Measurements from ENCODE around the gene SHISA9. TPM values are rescaled to one million over a fixed set of nuclear protein-coding genes. Genes with fewer than 3 reads are reported as not detected.

The SHISA9 gene
- total RNA-seq, 2 donors from 2014 or later, result 0.11 TPM; not detected in 1

DNA sequence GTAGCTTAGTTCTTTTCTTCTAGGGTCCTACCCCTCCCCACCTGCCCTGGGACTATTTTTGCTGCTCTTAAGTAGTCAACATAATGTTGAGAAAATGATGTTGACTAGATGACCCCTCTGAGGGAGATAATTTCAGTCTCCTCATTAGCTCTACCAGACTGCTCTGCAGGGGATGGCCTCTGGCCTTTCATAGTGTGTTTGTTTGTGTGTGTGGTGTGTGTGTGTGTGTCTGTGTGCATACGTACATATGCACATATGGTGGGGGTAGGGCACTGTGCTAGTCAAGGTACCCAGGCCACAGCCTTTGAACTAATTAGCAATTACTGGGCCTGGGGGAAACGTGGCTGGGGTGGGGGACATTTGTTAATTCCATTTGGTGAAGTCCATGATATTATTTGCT is 254.0 kb downstream of the SHISA9 start:
- DNase-seq (ENCODE audit: low spot score) (no peak), ATAC-seq (no peak)
- Mint-ChIP-seq H3K4me3 (no peak overlapping the region), H3K27me3 (no peaks in the 10 kb centered on the region), H3K36me3 (no peaks in the 10 kb centered on the region), H3K9me3 (peaks cover 8% of the 10 kb centered on the region), H3K4me1 (ENCODE audit: low read depth in 2 of 2) (no peaks in the 10 kb centered on the region), H3K27ac (no peak overlapping the region)

DNA sequence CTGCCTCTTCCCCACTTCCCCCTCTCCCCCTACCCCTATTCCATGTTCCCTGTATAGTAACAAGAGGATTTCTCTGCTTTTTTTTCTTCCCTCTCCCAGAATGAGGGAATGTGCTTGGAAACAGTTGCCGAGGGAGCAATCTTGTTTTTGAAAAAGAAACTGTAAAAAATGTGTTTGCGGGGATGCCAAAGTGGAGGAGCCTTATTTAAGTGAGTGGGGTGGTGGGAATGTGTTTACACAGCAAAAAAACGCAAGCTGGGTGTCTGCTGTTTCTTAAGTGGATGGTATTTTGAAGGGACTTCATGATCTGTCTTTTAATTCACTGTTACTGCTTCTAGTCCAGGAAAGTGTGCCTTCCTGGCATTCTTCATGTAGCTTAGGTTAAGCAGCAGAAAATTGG is 254.4 kb downstream of the SHISA9 start:
- H3K9me3 Mint-ChIP-seq, result peaks cover 8% of the 10 kb centered on the region
- H3K4me3 Mint-ChIP-seq, result no peak overlapping the region
- H3K4me1 Mint-ChIP-seq (ENCODE audit: low read depth in 2 of 2), result no peaks in the 10 kb centered on the region
- no peaks in the 10 kb centered on the region for H3K36me3 Mint-ChIP-seq
- H3K27ac Mint-ChIP-seq, result no peak overlapping the region
- no peak for ATAC-seq
- H3K27me3 Mint-ChIP-seq, result no peaks in the 10 kb centered on the region
- DNase-seq (ENCODE audit: low spot score), result no peak

DNA sequence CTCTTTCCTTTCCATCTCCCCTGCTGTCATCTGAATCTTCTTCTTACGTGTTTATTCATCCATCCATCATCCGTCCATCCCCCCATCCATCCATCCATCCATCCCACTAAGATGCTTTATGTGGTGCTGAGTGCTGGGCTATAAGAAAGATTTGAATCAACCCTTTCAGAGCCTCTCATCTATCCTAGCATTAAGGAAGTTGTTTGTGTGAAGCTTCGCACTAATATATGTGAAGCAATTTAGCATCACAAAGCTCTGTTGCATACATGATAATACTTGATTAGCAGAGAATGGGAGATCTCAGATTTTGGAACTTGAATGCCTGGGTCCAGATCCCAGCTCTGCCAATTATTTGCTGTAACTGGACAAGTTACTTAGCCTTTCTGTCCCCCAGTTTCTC is 255.7 kb downstream of the SHISA9 start:
- H3K4me3 Mint-ChIP-seq, result no peak overlapping the region
- H3K36me3 Mint-ChIP-seq, result no peaks in the 10 kb centered on the region
- DNase-seq (ENCODE audit: low spot score) (no peak), ATAC-seq (no peak)
- no peak overlapping the region for H3K27ac Mint-ChIP-seq
- H3K27me3 Mint-ChIP-seq, result no peaks in the 10 kb centered on the region
- peaks cover 11% of the 10 kb centered on the region for H3K9me3 Mint-ChIP-seq
- no peaks in the 10 kb centered on the region for H3K4me1 Mint-ChIP-seq (ENCODE audit: low read depth in 2 of 2)

DNA sequence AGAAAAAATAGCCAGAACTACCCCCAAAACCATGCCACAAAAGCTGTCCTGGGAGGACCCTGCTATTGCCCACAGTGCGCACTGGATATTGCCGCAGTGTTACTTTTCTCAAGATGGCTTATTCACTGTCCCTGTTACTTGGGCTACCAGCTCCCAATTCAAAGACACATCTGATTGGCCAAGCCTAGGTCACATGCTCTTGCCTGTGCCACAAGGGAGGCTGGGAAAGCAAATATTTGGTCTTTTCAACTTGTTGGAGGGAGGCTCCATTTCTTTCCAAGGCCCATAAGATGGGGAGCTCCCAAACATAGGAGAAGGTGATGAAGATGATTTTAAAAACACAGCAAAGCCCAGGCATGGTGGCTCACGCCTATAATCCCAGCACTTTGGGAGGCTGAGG is 257.0 kb downstream of the SHISA9 start:
- no peak overlapping the region for H3K4me3 Mint-ChIP-seq
- no peak overlapping the region for H3K27ac Mint-ChIP-seq

DNA sequence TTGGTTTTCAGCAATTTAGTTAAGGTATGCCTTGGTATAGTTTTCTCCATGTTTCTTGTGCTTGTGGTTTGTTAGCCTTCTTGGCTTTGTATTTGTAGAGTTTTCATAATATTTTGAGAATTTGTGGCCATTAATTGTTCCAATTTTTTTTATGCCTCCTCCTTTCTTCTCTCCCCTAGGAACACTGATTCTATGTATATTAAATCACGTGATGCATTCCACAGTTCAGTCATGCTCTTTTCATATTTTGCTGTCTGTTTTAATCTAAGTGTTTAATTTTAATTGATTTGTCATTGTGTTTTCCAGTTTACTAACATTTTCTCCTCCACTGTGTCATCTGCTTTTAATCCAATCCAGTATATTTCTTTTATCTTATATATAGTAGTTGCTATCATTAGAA is 263.6 kb downstream of the SHISA9 start:
- no peak for ATAC-seq
- Mint-ChIP-seq H3K4me3 (no peak overlapping the region), H3K27ac (no peak overlapping the region), H3K36me3 (no peaks in the 10 kb centered on the region), H3K9me3 (peaks cover 14% of the 10 kb centered on the region), H3K27me3 (peaks cover 0 to 6% of the 10 kb centered on the region in 2 donors), H3K4me1 (ENCODE audit: low read depth in 2 of 2) (no peaks in the 10 kb centered on the region)
- DNase-seq (ENCODE audit: low spot score), result no peak

More for the DNA sequence above, 257.0 kb downstream of the SHISA9 start:
- peaks cover 11% of the 10 kb centered on the region for H3K9me3 Mint-ChIP-seq
- DNase-seq (ENCODE audit: low spot score), result no peak
- H3K36me3 Mint-ChIP-seq, result no peaks in the 10 kb centered on the region
- no peaks in the 10 kb centered on the region for H3K4me1 Mint-ChIP-seq (ENCODE audit: low read depth in 2 of 2)
- H3K27me3 Mint-ChIP-seq, result no peaks in the 10 kb centered on the region
- no peak for ATAC-seq

DNA sequence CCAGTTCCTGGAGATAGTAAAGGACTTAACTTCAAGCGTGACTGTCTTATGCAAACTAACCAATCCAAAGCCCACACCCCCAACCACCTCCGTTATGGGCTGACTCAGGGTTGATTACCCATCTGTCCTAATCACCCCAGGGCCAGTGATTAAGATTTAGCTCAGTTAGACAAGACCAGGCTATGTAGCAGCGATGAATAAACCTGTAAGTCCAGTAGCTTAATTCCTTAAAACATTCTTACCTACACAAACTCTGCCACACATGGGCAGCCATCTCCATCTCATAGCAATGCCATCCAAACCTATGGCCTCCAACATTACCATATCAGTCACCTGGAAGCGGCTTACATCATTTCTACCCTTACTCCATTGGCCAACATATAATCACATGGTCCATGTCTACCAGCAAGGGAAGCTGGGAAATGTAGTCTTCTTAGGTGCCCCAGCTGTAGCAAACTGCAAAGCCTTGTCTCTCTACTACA is 266.7 kb downstream of the SHISA9 start:
- Mint-ChIP-seq H3K27ac (no peak overlapping the region), H3K9me3 (peaks cover 10% of the 10 kb centered on the region), H3K4me1 (ENCODE audit: low read depth in 2 of 2) (no peaks in the 10 kb centered on the region), H3K4me3 (no peak overlapping the region), H3K27me3 (peaks cover 0 to 6% of the 10 kb centered on the region in 2 donors), H3K36me3 (no peaks in the 10 kb centered on the region)
- no peak for DNase-seq (ENCODE audit: low spot score)
- ATAC-seq, result no peak

DNA sequence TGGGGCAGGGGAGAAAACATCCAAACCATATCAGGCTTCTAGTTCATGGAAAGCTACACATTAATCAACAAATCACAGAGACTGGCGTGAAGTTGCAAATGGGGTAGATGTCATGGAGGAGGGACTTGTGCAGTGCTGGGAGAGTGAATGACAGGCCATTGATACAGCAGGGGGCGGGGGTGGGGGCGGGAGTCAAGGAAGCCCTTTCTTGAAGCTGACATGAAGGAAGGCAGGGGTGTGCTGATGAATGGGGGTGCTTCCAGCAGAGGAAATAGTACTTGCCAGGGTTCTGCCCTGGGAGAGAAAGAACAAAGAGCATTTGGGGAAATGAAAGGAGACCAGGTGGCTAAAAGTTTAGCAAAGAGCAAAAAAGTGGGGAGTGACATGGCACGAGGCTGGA is 269.9 kb downstream of the SHISA9 start:
- H3K27ac Mint-ChIP-seq, result no peak overlapping the region
- H3K4me1 Mint-ChIP-seq (ENCODE audit: low read depth in 2 of 2), result no peaks in the 10 kb centered on the region
- H3K36me3 Mint-ChIP-seq, result no peaks in the 10 kb centered on the region
- peaks cover 6% of the 10 kb centered on the region for H3K9me3 Mint-ChIP-seq
- ATAC-seq, result no peak
- H3K4me3 Mint-ChIP-seq, result no peak overlapping the region
- peaks cover 0 to 2% of the 10 kb centered on the region in 2 donors for H3K27me3 Mint-ChIP-seq
- no peak for DNase-seq (ENCODE audit: low spot score)

DNA sequence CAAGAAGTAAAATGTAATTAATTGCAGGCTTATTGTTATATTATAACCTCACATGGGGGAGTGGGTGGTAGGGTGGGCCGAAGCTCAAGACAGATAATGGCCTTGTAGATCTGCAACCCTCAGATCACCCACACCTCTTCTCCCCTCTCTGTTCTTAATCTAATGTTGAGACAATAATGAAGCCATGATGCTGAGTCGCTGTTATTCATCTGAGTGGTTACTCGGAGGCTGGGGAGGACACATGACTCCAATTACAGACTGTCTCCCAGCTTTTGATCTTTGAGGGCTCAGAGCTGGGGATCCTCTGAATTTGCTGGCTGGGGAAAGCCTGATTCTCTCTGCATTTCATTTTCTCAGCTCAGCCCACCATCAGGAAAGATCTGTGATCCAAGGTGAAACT is 275.3 kb downstream of the SHISA9 start:
- H3K9me3 Mint-ChIP-seq, result peaks cover 7% of the 10 kb centered on the region
- no peaks in the 10 kb centered on the region for H3K4me1 Mint-ChIP-seq (ENCODE audit: low read depth in 2 of 2)
- H3K27me3 Mint-ChIP-seq, result no peaks in the 10 kb centered on the region

DNA sequence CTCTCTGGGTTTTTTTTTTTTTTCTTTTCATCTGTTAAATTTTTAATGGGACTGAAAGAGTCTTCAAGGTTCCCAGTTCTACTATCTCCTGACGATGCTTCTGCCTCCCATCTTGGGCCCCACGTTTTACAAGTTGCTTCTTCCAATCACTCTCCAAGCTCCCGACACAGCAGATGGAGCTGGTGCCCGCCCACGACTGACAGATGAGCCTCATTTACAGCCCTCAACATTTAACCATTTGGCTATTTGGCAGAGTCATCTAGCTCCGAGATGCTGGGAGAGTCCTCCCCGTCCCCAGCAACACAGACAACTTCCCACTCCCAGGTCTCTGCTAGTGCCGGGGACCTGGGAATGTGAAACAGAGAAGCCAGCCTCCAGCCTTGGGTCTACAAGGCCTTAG is 276.9 kb downstream of the SHISA9 start:
- ATAC-seq, result no peak
- Mint-ChIP-seq H3K27me3 (no peaks in the 10 kb centered on the region), H3K4me1 (ENCODE audit: low read depth in 2 of 2) (no peaks in the 10 kb centered on the region)

More for the DNA sequence above, 275.3 kb downstream of the SHISA9 start:
- Mint-ChIP-seq H3K4me3 (no peak overlapping the region), H3K36me3 (no peaks in the 10 kb centered on the region), H3K27ac (no peak overlapping the region)
- no peak for ATAC-seq
- DNase-seq (ENCODE audit: low spot score), result no peak

DNA sequence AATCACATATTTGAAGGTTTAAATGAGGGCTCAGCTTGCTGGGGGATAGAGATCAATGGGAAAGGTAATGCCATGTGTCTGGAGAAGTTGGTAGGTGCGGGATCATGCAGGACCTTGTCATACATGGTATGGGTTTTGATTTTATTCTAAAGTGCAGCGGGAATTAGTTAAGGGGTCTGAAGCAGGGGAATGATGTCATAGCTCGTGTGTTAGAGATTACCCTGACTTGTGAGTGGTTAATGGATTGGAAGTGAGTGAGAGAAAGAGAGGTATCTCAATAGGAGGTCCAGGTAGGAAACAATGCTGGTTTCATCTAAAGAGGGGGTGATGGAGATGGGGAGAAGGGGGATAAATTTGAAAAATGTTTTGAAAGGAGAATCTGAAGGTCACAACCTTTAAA is 280.0 kb downstream of the SHISA9 start:
- no peak for DNase-seq (ENCODE audit: low spot score)
- H3K27ac Mint-ChIP-seq, result no peak overlapping the region
- no peak overlapping the region for H3K4me3 Mint-ChIP-seq
- ATAC-seq, result no peak
- H3K4me1 Mint-ChIP-seq (ENCODE audit: low read depth in 2 of 2), result no peaks in the 10 kb centered on the region
- H3K36me3 Mint-ChIP-seq, result no peaks in the 10 kb centered on the region
- no peaks in the 10 kb centered on the region for H3K27me3 Mint-ChIP-seq
- H3K9me3 Mint-ChIP-seq, result peaks cover 7% of the 10 kb centered on the region

More for the DNA sequence above, 276.9 kb downstream of the SHISA9 start:
- Mint-ChIP-seq H3K4me3 (no peak overlapping the region), H3K9me3 (peaks cover 5% of the 10 kb centered on the region), H3K27ac (no peak overlapping the region), H3K36me3 (no peaks in the 10 kb centered on the region)
- DNase-seq (ENCODE audit: low spot score), result no peak

DNA sequence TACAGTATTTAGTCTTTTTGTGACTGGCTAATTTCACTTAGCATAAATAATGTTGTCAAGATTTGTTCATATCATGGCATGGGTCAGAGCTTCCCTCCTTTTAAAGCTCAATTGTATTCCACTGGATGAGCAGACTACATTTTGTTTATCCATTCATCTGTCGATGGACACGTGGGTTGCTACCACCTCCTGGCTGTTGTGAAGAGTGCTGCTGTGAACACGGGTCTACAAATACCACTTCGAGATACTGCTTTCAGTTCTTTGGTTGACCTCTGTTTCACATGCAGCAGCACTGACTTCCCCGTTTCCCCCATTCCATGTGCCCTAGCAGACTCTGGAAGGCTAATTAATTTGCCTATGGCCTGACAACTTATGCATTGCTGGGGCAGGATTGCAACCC is 285.4 kb downstream of the SHISA9 start:
- DNase-seq (ENCODE audit: low spot score) (no peak), ATAC-seq (no peak)
- no peaks in the 10 kb centered on the region for H3K27me3 Mint-ChIP-seq
- no peak overlapping the region for H3K4me3 Mint-ChIP-seq
- H3K4me1 Mint-ChIP-seq (ENCODE audit: low read depth in 2 of 2), result no peaks in the 10 kb centered on the region
- no peaks in the 10 kb centered on the region for H3K36me3 Mint-ChIP-seq
- H3K9me3 Mint-ChIP-seq, result peaks cover 3% of the 10 kb centered on the region
- no peak overlapping the region for H3K27ac Mint-ChIP-seq

DNA sequence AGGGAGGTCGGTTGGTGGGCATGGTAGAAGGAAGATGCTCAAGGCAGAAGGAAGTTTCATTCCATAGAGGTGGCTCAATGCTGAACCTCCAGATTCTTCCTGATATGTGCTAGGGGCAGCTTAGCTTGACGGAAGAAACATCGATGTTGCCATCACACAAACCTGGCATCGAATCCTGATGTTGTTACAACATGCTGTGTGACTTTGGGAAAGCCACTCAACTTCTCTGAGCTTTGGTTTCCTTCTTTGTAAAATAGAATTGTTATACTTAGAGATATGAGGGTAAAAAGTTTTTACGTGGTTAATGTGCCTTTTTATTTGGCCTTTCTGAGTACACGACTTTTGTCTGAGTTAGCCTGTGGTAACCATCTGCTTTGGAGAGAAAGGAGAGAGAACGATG is 287.9 kb downstream of the SHISA9 start:
- no peak for DNase-seq (ENCODE audit: low spot score)
- H3K27me3 Mint-ChIP-seq, result no peaks in the 10 kb centered on the region
- no peaks in the 10 kb centered on the region for H3K36me3 Mint-ChIP-seq
- H3K4me1 Mint-ChIP-seq (ENCODE audit: low read depth in 2 of 2), result no peaks in the 10 kb centered on the region
- no peak for ATAC-seq
- no peak overlapping the region for H3K4me3 Mint-ChIP-seq
- H3K27ac Mint-ChIP-seq, result no peak overlapping the region
- H3K9me3 Mint-ChIP-seq, result peaks cover 9% of the 10 kb centered on the region

DNA sequence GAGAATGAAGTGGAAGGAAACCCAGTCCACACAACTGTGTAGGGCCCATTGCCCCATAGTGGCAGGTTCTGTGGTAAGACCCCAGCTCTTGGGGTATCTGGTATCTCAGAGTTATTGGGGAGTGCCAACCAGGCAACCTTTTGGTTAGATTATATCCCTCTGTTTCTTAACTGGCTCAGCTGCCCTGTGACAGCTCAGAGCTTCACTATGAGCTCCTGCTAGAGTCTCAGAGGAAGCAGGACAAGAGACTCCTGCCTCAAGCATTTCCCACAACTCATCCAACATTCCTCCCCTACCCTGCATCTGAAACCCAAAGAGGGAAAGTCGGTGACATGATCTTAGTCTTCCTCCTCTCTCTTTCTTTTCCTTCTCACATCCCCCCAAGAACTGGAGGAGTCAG is 292.3 kb downstream of the SHISA9 start:
- ATAC-seq (no peak), DNase-seq (ENCODE audit: low spot score) (no peak)
- Mint-ChIP-seq H3K27ac (no peak overlapping the region), H3K4me1 (ENCODE audit: low read depth in 2 of 2) (no peaks in the 10 kb centered on the region), H3K36me3 (no peaks in the 10 kb centered on the region), H3K9me3 (peaks cover 15% of the 10 kb centered on the region), H3K4me3 (no peak overlapping the region), H3K27me3 (no peaks in the 10 kb centered on the region)

DNA sequence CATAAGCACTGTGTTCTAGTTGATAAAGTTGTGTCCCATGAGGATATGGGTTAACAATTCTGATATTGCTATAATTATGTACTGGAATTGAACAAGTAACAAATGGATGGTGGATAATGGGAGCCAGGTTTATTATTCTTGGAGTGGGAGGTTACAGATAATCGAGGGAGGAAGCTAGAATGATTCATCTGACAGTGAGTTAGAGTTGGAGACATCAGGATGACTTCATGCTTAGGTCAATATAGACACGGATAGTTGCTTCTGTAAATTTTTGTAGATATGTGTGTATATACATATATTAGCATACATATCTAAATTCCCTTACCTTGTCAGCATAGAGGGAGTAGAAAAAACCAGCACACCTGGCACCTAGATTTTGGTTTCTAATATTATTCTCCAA is 293.4 kb downstream of the SHISA9 start:
- ATAC-seq, result no peak
- Mint-ChIP-seq H3K27ac (no peak overlapping the region), H3K36me3 (no peaks in the 10 kb centered on the region), H3K9me3 (peaks cover 15% of the 10 kb centered on the region), H3K4me3 (no peak overlapping the region), H3K27me3 (no peaks in the 10 kb centered on the region), H3K4me1 (ENCODE audit: low read depth in 2 of 2) (no peaks in the 10 kb centered on the region)
- no peak for DNase-seq (ENCODE audit: low spot score)

DNA sequence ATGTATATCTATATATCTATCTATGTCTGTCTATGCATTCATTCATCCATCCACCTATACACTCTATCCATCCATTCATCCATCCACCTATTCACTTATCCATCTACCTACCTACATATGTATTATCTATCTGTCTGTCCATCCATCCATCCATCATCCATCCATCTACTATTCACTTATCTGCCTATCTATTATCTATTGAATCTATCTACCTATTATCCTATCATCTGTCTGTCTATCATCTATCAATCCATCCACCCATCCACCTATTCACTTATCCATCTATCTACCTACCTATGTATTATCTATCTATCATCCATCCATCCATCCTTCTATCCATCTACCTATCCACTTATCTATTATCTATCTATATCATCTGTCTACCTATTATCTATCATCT is 302.3 kb downstream of the SHISA9 start:
- no peak for DNase-seq (ENCODE audit: low spot score)
- Mint-ChIP-seq H3K4me1 (ENCODE audit: low read depth in 2 of 2) (no peaks in the 10 kb centered on the region), H3K27me3 (no peaks in the 10 kb centered on the region), H3K27ac (no peak overlapping the region), H3K36me3 (no peaks in the 10 kb centered on the region), H3K4me3 (no peak overlapping the region), H3K9me3 (peaks cover 4% of the 10 kb centered on the region)
- no peak for ATAC-seq
